Bronchial epithelial cell (primary cell): Measurements from ENCODE around the gene COL15A1. TPM values are rescaled to one million over a fixed set of nuclear protein-coding genes. Genes with fewer than 3 reads are reported as not detected.

ENCODE experiments used
- DNase-seq: peaks from one replicate; pipeline ENCODE4 v3.0.0-alpha.2; 2010; ENCODE audit warnings: low read depth
- FAIRE-seq: peaks from 2 replicates; lab custom pipeline; 2011; peaks lifted over from hg19 to GRCh38; lab: Jason Lieb, UNC
- H3K27me3 ChIP-seq: 2 replicates; pipeline ENCODE4 v1.5.1; 2011; ENCODE audit warnings: low read length; ENCODE audit not compliant: control insufficient read depth, insufficient read depth
- H3K36me3 ChIP-seq: 2 replicates; pipeline ENCODE4 v1.5.1; 2011; ENCODE audit warnings: low read length; ENCODE audit not compliant: control insufficient read depth, insufficient read depth
- H3K4me3 ChIP-seq: 2 replicates; pipeline ENCODE4 v1.5.1; 2011; ENCODE audit warnings: mild to moderate bottlenecking, low read depth, low read length, control low read depth
- total RNA-seq: library from RNA; depleted of rRNA; stranded (reverse); fragments of >200 nt; gene quantifications from 2 replicates; pipeline ENCODE4 v1.2.1, GENCODE V29; 2014
- TF ChIP-seq, protein P1 (sequence below): IDR thresholded peaks from 2 replicates; pipeline ENCODE4 v1.5.1; 2011; ENCODE audit warnings: mild to moderate bottlenecking, moderate library complexity, low read length, control low read depth, inconsistent platforms; ENCODE audit not compliant: insufficient read depth, severe bottlenecking

The COL15A1 gene
- total RNA-seq, 1 donor from 2014 or later, result 1.6 TPM

DNA sequence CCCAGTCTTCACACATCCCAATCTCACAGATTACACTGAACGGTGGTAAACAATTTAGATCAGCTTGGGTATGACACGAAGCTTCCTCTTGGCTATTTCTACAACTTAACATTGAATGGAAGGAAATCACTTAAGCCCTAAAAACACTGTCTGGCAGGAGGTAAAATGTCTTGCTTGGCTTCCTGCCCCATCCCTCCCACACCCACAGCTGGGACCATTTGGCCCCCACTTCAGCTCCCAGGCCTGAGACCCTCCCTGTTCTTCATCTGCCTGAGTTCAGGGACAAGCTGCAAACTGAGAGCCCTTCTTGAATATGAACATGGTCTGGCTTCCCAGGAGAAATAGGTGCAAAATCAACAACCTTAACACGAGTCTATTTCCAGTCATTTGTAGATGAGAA, 3.4 kb upstream of the COL15A1 start:
- TF ChIP-seq, protein P1, sequence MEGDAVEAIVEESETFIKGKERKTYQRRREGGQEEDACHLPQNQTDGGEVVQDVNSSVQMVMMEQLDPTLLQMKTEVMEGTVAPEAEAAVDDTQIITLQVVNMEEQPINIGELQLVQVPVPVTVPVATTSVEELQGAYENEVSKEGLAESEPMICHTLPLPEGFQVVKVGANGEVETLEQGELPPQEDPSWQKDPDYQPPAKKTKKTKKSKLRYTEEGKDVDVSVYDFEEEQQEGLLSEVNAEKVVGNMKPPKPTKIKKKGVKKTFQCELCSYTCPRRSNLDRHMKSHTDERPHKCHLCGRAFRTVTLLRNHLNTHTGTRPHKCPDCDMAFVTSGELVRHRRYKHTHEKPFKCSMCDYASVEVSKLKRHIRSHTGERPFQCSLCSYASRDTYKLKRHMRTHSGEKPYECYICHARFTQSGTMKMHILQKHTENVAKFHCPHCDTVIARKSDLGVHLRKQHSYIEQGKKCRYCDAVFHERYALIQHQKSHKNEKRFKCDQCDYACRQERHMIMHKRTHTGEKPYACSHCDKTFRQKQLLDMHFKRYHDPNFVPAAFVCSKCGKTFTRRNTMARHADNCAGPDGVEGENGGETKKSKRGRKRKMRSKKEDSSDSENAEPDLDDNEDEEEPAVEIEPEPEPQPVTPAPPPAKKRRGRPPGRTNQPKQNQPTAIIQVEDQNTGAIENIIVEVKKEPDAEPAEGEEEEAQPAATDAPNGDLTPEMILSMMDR, result no peak
- Histone ChIP-seq H3K4me3 (no peak overlapping the region), H3K27me3 (peaks cover 19% of the 10 kb centered on the region), H3K36me3 (no peaks in the 10 kb centered on the region)
- FAIRE-seq (no peak), DNase-seq (no peak)

DNA sequence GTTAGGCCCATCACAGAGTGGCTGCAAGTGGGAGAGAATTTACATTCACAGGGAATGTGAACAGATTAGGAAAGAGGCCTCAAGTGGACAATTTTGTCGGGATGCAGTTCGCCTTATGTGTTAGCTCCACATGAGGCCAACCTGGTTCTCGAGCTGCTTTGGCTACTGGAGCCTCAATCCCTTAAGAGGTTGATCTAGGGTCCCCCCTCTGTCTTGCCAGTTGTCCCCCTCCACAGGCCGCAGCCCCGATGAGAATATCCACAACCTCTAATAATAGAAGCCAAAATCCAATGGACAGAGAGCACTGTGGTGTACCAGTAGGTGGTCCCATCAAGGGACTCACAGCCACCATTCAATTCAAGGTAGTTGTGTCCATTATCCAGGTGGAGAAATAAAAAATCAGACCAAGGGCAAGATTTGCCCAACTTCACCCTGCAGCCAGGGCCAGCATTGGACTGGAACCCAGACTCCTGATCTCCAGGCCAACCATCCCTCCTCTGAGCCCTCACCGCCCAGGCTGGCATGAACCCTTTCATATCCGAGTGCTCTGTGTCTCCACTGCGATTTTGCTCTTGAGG, 1.7 kb upstream of the COL15A1 start:
- H3K36me3 ChIP-seq, result no peaks in the 10 kb centered on the region
- DNase-seq (no peak), FAIRE-seq (no peak)
- TF ChIP-seq, protein P1, result no peak
- H3K27me3 ChIP-seq, result peaks cover 27% of the 10 kb centered on the region
- H3K4me3 ChIP-seq, result no peak overlapping the region

DNA sequence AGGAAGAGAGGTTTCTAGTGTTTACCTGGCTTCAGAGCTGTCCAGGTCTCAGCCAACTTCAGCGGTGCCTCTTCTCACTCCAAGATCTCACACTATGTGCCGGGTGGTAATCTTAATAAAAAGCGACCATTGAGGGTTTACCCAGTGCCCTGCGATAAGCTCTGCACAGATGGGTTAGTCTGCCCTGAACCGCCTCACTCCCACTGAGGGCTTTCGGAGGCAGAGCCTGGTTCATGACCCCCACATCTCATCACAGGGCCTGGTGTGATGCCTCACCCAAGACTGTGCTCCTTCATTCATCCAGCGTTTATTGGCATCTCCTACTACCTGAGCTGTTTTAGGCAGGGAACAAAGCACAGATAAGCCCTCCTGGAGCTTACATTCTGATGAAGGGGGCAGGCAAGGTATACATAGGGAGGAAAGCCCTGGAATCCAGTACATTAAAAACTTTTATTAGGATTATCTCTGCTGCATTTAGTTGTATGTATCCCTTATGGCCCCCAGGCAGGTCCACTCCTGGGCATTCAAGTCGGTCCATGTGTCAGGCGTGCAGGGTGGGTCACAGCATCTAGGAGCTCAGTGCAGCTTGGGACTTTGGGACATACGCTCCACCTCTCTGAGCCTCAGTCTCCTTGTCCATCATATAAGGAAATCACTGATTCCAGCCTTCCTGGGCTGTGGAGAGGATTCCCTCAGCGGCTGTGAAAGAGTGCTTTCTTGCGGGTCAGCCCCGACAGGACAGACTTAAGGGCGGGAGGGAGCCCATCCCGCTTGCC, 613 bp upstream of the COL15A1 start:
- no peak overlapping the region for H3K4me3 ChIP-seq
- DNase-seq (no peak), FAIRE-seq (no peak)
- TF ChIP-seq, protein P1, result no peak
- H3K27me3 ChIP-seq, result peaks cover 27% of the 10 kb centered on the region
- H3K36me3 ChIP-seq, result no peaks in the 10 kb centered on the region

DNA sequence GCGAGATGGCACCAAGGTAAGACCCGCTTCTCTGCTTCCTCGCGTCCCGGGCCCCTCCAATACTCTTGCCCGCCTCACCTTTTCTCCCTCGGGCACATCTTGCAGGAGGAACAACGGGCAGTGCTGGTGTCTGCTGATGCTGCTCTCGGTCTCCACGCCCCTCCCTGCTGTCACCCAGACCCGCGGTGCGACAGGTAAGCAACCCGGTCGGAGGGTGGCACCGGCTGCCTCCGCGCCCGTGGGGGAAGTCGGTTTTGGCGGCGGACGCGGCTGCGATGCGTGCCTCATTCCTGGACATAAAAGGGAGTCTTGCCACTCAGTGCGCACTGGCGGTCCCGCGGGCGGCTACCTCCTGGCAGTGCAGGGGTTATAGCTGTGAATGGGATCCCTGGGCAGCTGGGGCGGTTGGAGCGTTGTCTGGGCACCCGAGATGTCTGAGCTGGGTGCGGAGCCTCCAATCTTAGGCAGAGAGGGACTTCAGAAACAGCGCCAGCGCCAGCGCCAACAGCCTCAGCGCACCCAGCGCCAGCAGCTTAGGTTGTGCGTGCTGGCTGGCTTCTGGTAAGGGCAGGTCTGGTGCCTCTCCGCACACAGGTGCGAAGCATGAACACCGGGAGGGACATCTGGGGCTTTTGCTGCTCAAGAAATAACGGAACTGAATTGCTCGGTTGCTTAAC, 488 bp downstream of the COL15A1 start:
- FAIRE-seq (no peak), DNase-seq (no peak)
- H3K36me3 ChIP-seq, result no peaks in the 10 kb centered on the region
- TF ChIP-seq, protein P1, result no peak
- no peak overlapping the region for H3K4me3 ChIP-seq
- peaks cover 27% of the 10 kb centered on the region for H3K27me3 ChIP-seq

DNA sequence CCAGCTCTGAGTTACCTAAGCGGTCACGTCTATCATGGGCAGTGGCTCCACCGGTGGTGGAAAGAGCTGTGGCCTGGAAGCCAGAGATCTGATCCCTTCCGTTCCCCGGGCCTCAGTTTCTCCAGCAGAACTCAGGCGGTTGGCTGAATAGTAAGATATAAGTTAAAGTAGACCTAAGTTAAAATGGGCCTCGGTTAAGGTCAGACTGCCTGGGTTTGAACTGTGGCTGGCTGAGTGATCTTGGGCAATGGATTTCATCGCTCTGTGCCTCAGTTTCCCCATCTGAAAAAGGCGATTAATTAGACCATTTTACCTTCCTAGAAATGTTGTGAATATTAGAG, 997 bp downstream of the COL15A1 start:
- no peak for FAIRE-seq
- H3K27me3 ChIP-seq, result peaks cover 24% of the 10 kb centered on the region
- DNase-seq, result no peak
- H3K4me3 ChIP-seq, result no peak overlapping the region
- no peaks in the 10 kb centered on the region for H3K36me3 ChIP-seq
- TF ChIP-seq, protein P1, result no peak
